GM23338 (cell line): ENCODE data around the gene TMEM244. TPM values are rescaled to one million over a fixed set of nuclear protein-coding genes. Genes with fewer than 3 reads are reported as not detected.

Source experiments
- ATAC-seq: fragments of 200-7000 bp; cut with Tn5 transposase; 3 replicates; pipeline ENCODE4 v1.9.1; 2020
- DNase-seq: peaks from one replicate; pipeline ENCODE4 v3.0.0-alpha.2; 2015; ENCODE audit warnings: low spot score
- H2AFZ ChIP-seq: fragments of 200-600 bp; sonication (generic); 2 replicates; pipeline ENCODE4 v1.8.0; 2016; ENCODE audit warnings: antibody characterized with exemption, mild to moderate bottlenecking, moderate library complexity
- H3F3A ChIP-seq: fragments of 200-600 bp; sonication (generic); replicated peaks from 2 replicates; pipeline ENCODE4 v1.8.0; 2017; ENCODE audit warnings: antibody characterized with exemption, mixed run types, low read depth
- H3K27ac ChIP-seq: fragments of 200-600 bp; sonication (generic); 2 replicates; pipeline ENCODE4 v1.6.1; 2016; ENCODE audit warnings: low read depth
- H3K27me3 ChIP-seq: fragments of 200-600 bp; sonication (generic); 2 replicates; pipeline ENCODE4 v1.8.0; 2016; ENCODE audit warnings: mild to moderate bottlenecking, mixed run types, moderate library complexity; ENCODE audit not compliant: insufficient read depth
- H3K36me3 ChIP-seq: fragments of 200-600 bp; sonication (generic); 2 replicates; pipeline ENCODE4 v1.8.0; 2016; ENCODE audit warnings: mild to moderate bottlenecking; ENCODE audit not compliant: insufficient read depth
- H3K4me1 ChIP-seq: fragments of 200-600 bp; sonication (generic); 2 replicates; pipeline ENCODE4 v1.8.0; 2016; ENCODE audit warnings: mild to moderate bottlenecking, moderate library complexity; ENCODE audit not compliant: insufficient read depth
- H3K4me2 ChIP-seq: fragments of 200-600 bp; sonication (generic); 2 replicates; pipeline ENCODE4 v1.7.1; 2017; ENCODE audit warnings: mixed run types
- H3K4me3 ChIP-seq: fragments of 200-600 bp; sonication (generic); 2 replicates; pipeline ENCODE4 v1.6.1; 2016; ENCODE audit warnings: mixed run types
- H3K79me2 ChIP-seq: fragments of 200-600 bp; sonication (generic); replicated peaks from 2 replicates; pipeline ENCODE4 v1.8.0; 2017; ENCODE audit warnings: mild to moderate bottlenecking; ENCODE audit not compliant: insufficient read depth
- H3K9me2 ChIP-seq: fragments of 200-600 bp; sonication (generic); 2 replicates; pipeline ENCODE4 v1.8.0; 2017; ENCODE audit not compliant: insufficient read depth
- H4K20me1 ChIP-seq: fragments of 200-600 bp; sonication (generic); replicated peaks from 2 replicates; pipeline ENCODE4 v1.8.0; 2017; ENCODE audit warnings: mild to moderate bottlenecking; ENCODE audit not compliant: insufficient read depth
- H3K27ac Mint-ChIP-seq: 2 replicates; pipeline ENCODE4 v1.8.0; 2020; ENCODE audit warnings: inconsistent platforms, mild to moderate bottlenecking, moderate library complexity, mixed read lengths
- H3K27me3 Mint-ChIP-seq: 3 replicates; pipeline ENCODE4 v1.8.0; 2022; ENCODE audit warnings: low read depth, mild to moderate bottlenecking, moderate library complexity, mixed read lengths, inconsistent platforms; ENCODE audit not compliant: insufficient read depth, poor library complexity
- H3K36me3 Mint-ChIP-seq: 3 replicates; pipeline ENCODE4 v1.8.0; 2021; ENCODE audit warnings: low read depth, mild to moderate bottlenecking, inconsistent platforms, moderate library complexity, mixed read lengths
- H3K4me1 Mint-ChIP-seq: 3 replicates; pipeline ENCODE4 v1.8.0; 2020; ENCODE audit warnings: mild to moderate bottlenecking, inconsistent platforms, mixed read lengths
- H3K4me3 Mint-ChIP-seq: 3 replicates; pipeline ENCODE4 v1.8.0; 2021; ENCODE audit warnings: moderate library complexity, mild to moderate bottlenecking, inconsistent platforms, mixed read lengths
- H3K9me3 Mint-ChIP-seq: 3 replicates; pipeline ENCODE4 v1.8.0; 2020; ENCODE audit warnings: moderate library complexity, mild to moderate bottlenecking, inconsistent platforms, mixed read lengths
- CREB1 ChIP-seq: fragments of 250-450 bp; sonication (Bioruptor Pico); IDR thresholded peaks from 2 replicates; pipeline ENCODE4 v1.5.0; 2020; ENCODE audit warnings: low read depth, mild to moderate bottlenecking, moderate library complexity
- CTCF ChIP-seq, 2 experiments: fragments of 200-600 bp in 1 of 2; sonication (generic) in 1 of 2; conservative IDR thresholded peaks; 2 replicates each; pipeline versions ENCODE4 v1.5.1 to v1.6.1; 2016 to 2017; ENCODE audit warnings: antibody characterized with exemption in 2 of 2, low read depth in 2 of 2, mild to moderate bottlenecking in 2 of 2, moderate library complexity in 1 of 2
- ETS1 ChIP-seq: IDR thresholded peaks from 2 replicates; pipeline ENCODE4 v1.6.1; 2016; ENCODE audit warnings: antibody characterized with exemption
- EZH2 ChIP-seq: fragments of 200-600 bp; sonication (generic); IDR thresholded peaks from one replicate; pipeline ENCODE4 v1.8.0; 2017; ENCODE audit warnings: antibody characterized with exemption, mild to moderate bottlenecking, low read depth; ENCODE audit not compliant: unreplicated experiment
- EZH2phosphoT487 ChIP-seq: fragments of 200-600 bp; sonication (generic); IDR thresholded peaks from one replicate; pipeline ENCODE4 v1.8.1; 2018; ENCODE audit warnings: antibody characterized with exemption; ENCODE audit not compliant: unreplicated experiment
- JUNB ChIP-seq: IDR thresholded peaks from one replicate; pipeline ENCODE4 v1.6.1; 2016; ENCODE audit warnings: antibody characterized with exemption; ENCODE audit not compliant: unreplicated experiment
- NANOG ChIP-seq: IDR thresholded peaks from 2 replicates; pipeline ENCODE4 v1.6.1; 2016; ENCODE audit warnings: antibody characterized with exemption, borderline replicate concordance
- POLR2AphosphoS5 ChIP-seq: IDR thresholded peaks from 2 replicates; pipeline ENCODE4 v1.6.1; 2016; ENCODE audit warnings: antibody characterized with exemption, low read depth
- REST ChIP-seq: IDR thresholded peaks from one replicate; pipeline ENCODE4 v1.6.1; 2018; ENCODE audit warnings: antibody characterized with exemption; ENCODE audit not compliant: unreplicated experiment
- STAT1 ChIP-seq: IDR thresholded peaks from one replicate; pipeline ENCODE4 v1.6.1; 2016; ENCODE audit warnings: antibody characterized with exemption; ENCODE audit not compliant: unreplicated experiment
- ZNF114 ChIP-seq: fragments of 250-450 bp; sonication (Bioruptor Pico); IDR thresholded peaks from 2 replicates; pipeline ENCODE4 v1.5.0; 2020; ENCODE audit warnings: mild to moderate bottlenecking, moderate library complexity
- ZNF331 ChIP-seq: fragments of 250-450 bp; sonication (Bioruptor Pico); IDR thresholded peaks from 2 replicates; pipeline ENCODE4 v1.5.0; 2020; ENCODE audit warnings: low read depth, mild to moderate bottlenecking, moderate library complexity
- ZNF462 ChIP-seq: fragments of 250-450 bp; sonication (Bioruptor Pico); IDR thresholded peaks from 2 replicates; pipeline ENCODE4 v1.5.0; 2020; ENCODE audit warnings: mild to moderate bottlenecking, moderate library complexity
- polyA plus RNA-seq: library from polyadenylated mRNA; unstranded; fragments of >200 nt; fragmentation: Nextera tagmentation; extraction: Ambion mirVana; gene quantifications from 2 replicates; pipeline ENCODE4 v1.2.1, GENCODE V29; 2016
- total RNA-seq: library from RNA; depleted of rRNA; stranded (reverse); fragments of >200 nt; shearing (Covaris generic); gene quantifications from 2 replicates; pipeline ENCODE4 v1.2.3, GENCODE V29; 2014

The TMEM244 gene
- total and polyA plus RNA-seq, 2 experiments from 2014 or later, result not detected

GRCh38 chr6:129865013-129865412 is 3.9 kb upstream of the TMEM244 start:
- Histone ChIP-seq H2AFZ (no peak overlapping the region), H4K20me1 (no peaks in the 10 kb centered on the region), H3K4me3 (no peak overlapping the region), H3K4me2 (no peak overlapping the region), H3K4me1 (peaks cover 13% of the 10 kb centered on the region), H3K36me3 (peaks cover 3% of the 10 kb centered on the region), H3K79me2 (no peaks in the 10 kb centered on the region), H3F3A (no peaks in the 10 kb centered on the region), H3K27me3 (no peaks in the 10 kb centered on the region), H3K27ac (no peak overlapping the region), H3K9me2 (no peaks in the 10 kb centered on the region)
- TF ChIP-seq ZNF114 (CRISPR knock-in tag), result no peak
- TF ChIP-seq STAT1, result no peak
- TF ChIP-seq CTCF (conservative IDR thresholded peaks at IDR 0.05; ENCODE audit: low read depth in 2 of 2), result no peak; a peak in 1 of 4 replicates
- no peak for TF ChIP-seq CREB1 (CRISPR knock-in tag)
- TF ChIP-seq ETS1, result no peak
- no peak for TF ChIP-seq JUNB
- no peak for TF ChIP-seq EZH2
- TF ChIP-seq NANOG, result no peak
- no peak for TF ChIP-seq ZNF331
- no peak for TF ChIP-seq ZNF462 (CRISPR knock-in tag)
- TF ChIP-seq REST, result no peak
- no peak for TF ChIP-seq POLR2AphosphoS5
- TF ChIP-seq EZH2phosphoT487, result no peak
- Mint-ChIP-seq H3K9me3 (peaks cover 3% of the 10 kb centered on the region; the same call in 1 of the 3 replicates), H3K36me3 (no peaks in the 10 kb centered on the region), H3K4me3 (no peak overlapping the region), H3K27ac (no peak overlapping the region), H3K4me1 (peaks cover 18% of the 10 kb centered on the region; the same call in 2 of the 3 replicates), H3K27me3 (no peaks in the 10 kb centered on the region)
- DNase-seq (no peak), ATAC-seq (no peak)
